ENCODE measurements around the gene SHISAL2A.

SHISAL2A gene

DNA sequence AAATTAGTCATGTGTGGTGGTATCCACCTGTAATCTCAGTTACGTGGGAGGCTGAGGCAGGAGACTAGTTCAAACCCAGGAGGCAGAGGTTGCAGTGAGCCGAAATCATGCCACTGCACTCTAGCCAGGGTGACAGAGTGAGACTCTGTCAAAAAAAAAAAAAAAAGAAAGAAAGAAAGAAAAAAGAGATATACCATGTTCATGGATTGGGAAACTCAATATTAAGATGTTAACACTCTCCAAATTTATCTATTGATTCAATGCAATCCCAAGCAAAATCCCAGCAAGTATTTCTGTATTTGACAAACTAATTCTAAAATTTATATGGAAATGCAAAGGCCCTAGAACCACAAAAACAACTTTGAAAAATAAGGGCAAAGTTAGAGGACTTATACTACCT is 11.0 kb upstream of the SHISAL2A start:
- DNase-seq (ENCODE audit: low spot score), result no peak

DNA sequence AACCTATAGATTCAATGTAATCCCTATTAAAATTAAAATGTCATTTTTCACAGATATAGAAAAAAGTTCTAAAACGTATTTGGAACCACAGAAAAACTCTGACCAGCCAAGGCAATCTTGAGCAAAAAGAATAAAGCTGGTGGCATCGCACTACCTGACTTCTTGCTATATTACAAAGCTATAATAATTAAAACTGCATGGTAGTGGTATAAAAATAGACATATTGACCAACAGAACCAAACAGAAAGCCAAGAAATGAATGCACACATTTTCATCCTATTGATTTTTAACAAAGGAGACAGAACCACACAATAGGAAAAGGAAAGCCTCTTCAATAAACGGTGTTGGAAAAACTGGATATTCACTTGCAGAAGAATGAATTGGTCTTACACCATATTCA is 9.2 kb upstream of the SHISAL2A start:
- no peak for DNase-seq (ENCODE audit: low spot score)

DNA sequence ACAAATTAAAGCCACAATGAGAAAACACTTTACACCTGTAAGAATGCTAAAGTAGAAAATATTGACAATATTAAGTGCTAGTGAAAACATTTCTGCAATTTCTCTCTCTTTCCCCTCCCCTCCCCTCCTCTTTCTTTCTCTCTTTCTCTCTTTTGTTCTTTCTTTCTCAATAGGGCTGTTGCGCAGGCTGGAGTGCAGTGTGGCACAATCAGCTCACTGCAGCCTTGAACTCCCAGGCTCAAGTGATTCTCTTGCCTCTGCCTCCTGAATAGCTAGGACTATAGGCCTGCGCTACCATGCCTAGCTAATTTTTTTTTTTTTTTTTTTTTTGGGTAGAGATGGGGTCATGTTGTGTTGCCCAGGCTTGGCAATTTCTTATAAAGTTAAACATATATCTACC is 5.9 kb upstream of the SHISAL2A start:
- no peak for DNase-seq (ENCODE audit: low spot score)

DNA sequence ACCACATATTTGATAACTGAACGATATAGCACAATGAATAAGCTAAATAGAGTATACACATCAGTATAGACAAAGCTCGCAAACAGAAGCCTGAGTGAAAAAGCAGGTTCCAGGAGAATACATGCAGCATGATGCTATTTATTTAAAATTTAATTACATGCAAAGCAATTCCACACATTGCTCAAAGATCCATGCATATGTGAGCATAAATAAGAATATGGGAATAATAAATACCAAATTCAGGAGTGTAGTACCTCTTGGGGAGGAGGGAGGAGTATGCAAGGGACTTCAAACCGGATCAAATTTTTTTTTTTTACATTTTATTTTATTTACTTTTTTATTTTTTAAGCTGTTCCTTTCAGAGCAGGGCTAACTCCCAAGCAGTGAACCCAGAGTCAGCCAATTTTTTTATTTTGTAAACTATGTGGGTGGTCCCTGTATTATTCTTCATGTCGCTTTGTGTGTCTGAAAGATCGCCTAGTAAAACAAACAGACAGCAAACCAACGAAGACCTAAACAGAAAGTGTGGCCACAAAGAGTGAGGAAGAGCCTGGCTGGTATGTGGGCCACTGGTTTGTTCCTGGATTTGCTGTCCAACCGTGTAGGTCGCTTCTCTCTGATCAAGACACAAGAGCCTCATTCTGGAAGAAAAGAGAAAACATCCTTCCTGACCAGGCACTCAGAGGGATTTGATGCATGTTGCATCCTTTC is 4.2 kb upstream of the SHISAL2A start:
- DNase-seq (ENCODE audit: low spot score), result no peak

DNA sequence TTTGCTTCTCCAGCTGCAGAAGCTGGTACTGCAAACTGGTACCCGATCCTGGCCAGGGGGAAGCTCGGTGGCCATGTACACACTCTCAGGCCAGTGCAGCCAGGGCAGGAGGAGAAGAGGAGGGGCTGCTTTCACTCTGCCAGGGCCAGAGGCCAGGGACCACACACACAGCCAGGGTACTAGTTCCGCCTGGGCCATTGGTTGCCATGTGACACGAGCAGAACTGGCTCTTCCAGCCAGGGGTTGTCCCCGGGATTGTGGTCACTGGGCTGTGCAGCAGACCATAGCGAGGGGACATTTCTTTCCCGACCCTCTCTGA is 3.7 kb upstream of the SHISAL2A start:
- DNase-seq (ENCODE audit: low spot score), result no peak

DNA sequence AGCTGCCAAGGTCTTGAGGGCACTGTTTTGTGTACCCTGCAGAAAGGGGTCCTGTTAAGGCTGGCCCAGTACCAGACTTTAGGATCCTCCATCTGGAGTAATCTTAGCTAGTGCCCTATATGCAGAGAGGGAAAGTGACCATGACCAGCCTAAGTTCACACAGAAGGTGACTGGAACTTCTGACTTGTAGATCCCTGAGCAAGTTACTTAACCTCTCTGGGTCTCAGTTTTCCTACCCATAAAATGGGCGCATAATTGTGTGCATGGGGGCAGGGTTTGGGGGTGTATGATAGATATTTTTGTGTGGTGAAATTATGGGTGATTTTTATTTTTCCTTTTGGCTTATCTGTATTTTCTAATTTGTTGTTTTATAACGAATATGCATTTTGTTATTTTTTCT is 3.3 kb upstream of the SHISAL2A start:
- no peak for DNase-seq (ENCODE audit: low spot score)

DNA sequence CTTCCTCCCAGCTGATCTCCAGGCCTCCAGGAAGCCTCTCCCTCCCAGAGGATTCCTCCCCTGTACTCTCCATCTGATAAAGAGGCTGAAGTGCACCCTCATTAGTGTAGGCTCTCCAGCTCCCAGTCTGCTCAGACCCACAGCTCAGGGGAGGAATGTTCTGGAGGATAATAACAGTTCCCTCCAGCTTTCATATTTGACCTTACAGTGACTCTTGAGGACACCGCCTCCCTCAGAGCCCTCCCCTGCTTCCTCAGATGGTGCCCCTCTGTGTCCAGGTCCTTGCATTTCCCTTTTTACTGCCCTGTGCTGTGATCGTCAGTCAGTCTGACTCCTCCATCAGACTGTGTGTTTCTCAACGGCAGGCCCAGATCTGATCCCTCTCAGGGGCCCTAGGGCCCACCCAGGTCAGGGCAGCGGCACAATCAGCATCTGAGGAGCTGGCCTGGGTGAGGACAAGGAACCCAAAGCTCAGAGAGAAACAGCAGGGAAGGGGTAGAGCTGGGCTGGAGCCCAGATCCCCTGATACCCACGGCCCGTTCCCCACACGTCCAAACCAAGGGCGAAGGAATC is 1.1 kb upstream of the SHISAL2A start:
- no peak for DNase-seq (ENCODE audit: low spot score)

DNA sequence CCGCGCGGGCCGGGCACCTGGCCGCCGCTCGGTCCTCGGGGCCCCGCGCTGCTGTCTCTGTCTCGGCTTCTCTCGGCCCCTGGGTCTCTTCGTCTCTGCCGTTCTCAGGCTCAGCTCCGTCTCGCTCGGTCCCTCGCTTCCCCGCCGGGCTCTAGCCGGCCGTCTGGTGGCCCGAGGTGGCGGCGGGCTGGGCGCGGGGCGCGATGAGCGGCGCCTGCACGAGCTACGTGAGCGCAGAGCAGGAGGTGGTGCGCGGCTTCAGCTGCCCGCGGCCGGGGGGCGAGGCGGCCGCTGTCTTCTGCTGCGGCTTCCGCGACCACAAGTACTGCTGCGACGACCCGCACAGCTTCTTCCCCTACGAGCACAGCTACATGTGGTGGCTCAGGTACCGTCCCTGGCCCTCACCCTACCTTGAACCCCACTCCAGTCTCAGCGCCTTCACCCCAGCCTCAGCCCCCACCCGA is 355 bp downstream of the SHISAL2A start:
- no peak for DNase-seq (ENCODE audit: low spot score)

DNA sequence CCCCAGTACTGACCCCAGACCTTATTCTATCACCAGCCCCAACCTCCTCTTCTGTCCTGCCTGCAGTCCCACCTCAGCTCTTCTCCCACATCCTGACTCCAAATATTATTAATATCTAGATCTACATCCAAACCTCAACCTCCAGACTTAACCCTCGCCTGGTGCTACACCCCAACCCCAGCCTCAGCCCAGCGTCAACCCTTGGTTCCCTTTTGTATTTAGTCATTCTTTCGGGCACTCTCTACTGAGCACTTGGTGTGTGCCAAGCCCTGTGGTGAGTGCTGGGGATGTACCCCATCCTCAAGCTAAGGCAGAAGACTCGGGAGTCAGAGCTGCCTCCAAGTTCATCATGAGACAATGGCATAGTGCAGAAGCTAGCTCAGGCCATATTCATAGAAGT is 1.1 kb downstream of the SHISAL2A start:
- DNase-seq (ENCODE audit: low spot score), result no peak

DNA sequence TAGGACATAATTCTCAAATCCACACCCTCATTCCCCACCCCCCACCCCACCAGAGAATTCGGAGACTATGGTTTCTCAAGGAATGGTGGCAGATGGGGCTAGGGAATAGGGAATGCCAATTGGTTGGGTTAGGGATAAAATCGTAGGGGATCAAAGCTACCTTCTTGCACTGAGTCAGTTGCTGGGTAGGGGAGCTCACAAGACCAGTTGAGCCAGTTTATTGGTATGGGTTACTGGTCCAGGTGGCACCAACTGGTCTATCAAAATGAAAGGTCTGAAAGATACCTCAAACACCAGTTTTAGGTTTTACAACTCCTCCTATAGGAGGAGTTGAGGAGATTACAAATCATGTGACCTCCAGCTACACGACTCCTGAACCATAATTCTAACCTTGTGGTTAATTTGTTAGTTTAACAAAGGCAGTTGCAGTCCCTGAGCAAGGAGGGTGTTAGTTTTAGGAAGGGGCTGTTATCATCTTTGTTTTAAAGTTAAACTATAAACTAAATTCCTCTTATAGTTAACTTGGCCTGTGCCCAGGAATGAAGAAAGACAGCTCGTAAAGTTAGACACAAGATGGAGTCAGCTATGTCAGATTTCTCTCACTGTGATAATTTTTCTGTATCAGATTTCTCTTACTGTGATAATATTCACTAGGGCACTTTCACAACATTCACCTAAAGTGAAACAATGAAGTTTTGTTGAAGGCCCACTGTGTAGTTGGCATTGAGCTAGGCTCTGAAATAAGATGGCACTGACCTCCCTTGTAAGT is 2.5 kb downstream of the SHISAL2A start:
- DNase-seq (ENCODE audit: low spot score), result no peak

DNA sequence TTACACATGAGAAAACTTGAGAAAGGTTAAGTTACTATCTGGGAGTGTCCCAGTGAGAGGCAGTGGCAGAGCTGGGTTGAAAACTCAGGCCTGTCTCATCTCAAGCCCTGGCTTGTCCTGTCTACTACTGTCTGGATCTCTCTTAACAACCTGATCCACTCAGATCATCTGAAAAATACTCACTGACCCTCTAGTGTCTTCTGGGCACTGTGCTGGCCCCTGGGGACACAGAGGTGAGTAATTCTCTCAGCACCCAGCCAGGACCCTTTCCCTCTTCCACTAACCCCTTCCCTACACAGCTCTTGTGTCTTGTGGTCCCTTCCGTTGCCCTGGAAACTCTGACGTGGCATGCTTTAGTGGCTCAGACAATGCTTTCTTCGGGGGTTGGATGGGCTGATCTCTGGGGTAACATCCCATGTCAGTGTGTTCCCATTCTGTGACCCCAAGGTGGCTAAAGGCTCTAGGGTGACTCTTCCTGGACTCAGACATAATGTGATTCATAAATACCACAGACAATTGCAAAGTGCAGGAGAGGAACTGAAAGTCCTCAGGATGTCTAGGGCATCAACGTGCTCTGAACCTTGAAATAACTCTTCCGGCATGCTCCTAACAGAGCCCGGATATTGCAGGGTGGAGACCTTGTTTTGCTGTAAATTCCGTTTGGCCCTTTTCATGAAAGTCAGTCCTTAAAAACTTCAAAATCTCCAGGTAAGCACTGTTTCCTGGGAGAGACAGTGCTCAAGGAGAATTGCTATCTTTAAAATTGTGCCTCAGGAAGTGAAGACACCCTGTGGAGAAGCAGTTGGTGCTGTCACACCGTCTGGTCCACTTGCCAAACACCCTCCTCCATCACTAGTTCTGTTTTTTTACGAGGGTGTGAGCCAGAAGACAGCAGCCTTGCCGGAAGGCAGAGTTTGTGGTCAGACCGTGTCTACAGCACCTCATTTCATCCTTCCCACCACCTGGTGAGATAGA is 4.0 kb downstream of the SHISAL2A start:
- no peak for DNase-seq (ENCODE audit: low spot score)

DNA sequence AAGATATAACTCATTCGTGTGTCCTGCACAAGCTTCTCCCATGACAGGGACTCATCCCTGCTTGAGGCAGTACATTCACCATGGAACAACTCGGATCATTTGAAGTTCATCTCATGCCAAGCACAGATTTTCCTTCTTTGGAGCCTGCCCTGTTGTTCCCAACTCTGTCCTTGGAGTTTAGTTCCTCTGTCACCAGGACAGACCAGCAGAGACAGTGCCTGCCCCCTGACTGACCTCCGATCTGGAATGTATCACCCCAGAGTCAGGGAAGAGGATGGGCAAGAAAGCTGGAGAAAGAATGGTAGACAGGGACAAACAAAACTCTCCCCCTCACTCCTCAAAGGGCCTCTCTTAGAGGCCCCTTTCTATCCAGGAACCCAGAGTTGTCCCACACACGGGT is 5.0 kb downstream of the SHISAL2A start:
- DNase-seq (ENCODE audit: low spot score), result no peak

DNA sequence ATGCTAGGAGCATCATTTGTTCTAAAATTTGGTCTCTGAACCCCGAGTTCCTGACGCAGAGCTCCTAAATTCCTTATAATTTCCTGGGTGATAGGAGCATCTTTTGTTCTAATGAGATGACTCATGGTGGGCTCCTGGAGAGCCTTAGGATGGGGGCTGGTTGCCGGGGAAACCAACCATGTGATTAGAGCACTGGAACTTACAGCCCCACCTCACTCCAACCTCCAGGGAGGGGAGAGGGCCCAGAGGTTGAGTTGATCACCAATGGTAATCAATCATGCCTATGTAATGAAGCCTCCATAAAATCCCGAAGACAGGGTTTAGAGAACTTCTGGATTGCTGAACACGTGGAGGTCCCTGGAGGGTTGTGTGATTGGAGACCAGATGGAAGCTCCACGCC is 7.7 kb downstream of the SHISAL2A start:
- no peak for DNase-seq (ENCODE audit: low spot score)

DNA sequence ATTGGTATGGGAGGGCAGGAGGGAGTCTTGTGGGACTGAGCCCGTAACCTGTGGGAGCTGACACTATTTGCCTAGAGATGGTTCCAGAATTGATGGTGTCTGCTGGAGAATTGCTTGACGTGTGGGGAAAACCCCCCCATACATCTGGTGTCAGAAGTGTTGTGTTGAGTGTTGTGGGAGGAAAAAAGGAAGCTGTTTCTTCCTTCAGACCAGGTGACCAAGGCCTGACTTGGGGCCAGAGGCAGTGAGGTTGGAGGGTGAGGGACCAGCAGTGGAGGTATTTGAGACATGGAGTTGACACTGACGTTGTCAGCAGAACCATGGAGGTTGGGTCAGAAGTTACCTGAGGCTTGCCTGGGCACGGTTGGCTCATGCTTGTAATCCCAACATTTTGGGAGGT is 8.3 kb downstream of the SHISAL2A start:
- no peak for DNase-seq (ENCODE audit: low spot score)

DNA sequence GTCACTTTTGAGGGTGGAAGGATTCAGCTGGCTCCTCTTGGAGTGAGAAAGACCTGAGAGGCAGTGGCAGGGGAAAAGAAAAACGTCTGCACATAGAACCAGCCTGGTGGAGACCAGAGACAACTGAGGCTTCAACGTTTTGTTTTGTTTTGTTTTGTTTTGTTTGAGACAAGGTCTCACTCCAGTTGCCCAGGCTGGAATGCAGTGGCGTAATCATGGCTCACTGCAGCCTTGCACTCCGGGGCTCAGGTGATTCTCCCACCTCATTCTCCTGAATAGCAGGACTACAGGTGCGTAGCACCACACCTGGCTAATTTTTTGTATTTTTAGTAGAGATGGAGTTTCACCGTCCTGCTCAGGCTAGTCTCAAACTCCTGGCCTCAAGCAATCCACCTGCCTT is 12.3 kb downstream of the SHISAL2A start:
- no peak for DNase-seq (ENCODE audit: low spot score)

DNA sequence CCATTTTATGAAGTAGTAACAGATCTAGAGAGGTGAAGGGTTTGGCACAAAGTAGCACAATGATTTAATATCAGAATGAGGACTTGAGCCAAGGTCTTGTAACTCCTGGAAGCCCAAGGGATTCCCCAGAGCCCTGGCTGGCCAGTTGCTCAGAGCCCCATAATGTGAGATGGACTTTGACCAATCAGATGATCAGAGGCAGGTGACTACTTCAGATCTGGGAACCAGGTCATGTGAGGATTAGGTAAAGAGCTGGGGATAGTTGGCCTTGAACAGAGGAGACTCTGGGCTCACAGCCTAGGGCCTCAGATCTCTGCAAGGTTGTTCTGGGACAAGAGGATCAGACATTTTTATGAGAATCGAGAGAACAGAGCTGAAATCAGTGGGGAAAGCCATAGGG is 18.9 kb downstream of the SHISAL2A start:
- DNase-seq (ENCODE audit: low spot score), result no peak

DNA sequence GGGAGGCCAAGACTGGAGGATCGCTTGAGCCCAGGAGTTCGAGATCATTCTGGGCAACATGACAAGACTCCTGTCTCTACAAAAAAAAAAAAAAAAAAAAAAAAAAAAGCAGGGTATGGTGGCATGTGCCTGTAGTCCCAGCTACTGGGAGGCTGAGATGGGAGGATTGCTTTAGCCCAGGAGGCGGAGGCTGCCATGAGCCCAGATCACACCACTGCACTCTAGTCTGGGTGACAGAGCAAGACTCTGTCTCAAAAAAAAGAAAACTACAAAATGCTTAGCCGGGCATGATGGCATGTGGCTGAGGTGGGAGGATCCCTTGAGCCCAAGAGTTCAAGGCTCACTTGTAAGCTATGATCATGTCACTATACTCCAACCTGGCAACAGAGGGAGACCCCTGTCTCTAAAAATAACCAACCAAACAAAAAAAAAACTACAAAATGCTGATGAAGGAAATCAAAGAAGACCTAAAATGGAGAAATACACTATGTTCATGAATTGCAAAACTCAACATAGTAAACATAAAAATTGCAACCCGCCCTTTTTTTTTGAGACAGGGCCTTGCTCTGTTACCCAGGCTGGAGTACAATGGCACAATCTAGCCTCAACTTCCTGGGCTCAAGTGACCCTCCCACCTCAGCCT is 20.4 kb downstream of the SHISAL2A start:
- no peak for DNase-seq (ENCODE audit: low spot score)

DNA sequence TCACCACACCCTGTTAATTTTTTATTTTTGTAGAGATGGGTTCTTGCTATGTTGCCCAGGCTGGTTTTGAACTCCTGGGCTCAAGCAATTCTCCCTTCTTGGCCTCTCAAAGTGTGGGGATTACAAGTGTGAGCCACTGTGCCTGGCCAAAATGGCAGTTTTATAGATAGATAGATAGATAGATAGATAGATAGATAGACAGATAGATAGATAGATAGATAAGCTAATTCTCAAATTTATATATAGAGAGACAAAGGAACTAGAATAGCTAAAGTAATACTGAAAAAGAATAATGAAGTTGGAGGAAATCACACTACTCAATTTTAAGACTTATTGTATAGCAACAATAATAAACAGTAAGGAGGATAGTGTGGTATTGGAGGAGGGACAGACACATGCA is 21.1 kb downstream of the SHISAL2A start:
- no peak for DNase-seq (ENCODE audit: low spot score)

DNA sequence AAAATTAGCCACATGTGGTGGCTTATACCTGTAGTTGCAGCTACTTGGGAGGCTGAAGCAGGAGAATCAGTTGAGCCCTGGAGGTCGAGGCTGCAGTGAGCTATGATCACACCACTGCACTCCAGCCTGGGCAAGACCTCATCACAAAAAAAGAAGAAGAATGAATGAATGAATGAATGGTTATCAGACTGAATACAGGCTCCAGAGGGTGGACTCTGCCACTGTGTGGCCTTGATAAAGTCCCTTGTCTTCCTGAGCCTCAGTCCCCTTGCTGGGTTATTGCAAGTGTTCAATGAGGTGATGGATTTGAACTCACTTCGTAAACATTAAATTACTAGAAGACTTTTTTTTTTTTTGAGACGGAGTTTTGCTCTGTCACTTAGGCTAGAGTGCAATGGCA is 24.7 kb downstream of the SHISAL2A start:
- DNase-seq (ENCODE audit: low spot score), result no peak

DNA sequence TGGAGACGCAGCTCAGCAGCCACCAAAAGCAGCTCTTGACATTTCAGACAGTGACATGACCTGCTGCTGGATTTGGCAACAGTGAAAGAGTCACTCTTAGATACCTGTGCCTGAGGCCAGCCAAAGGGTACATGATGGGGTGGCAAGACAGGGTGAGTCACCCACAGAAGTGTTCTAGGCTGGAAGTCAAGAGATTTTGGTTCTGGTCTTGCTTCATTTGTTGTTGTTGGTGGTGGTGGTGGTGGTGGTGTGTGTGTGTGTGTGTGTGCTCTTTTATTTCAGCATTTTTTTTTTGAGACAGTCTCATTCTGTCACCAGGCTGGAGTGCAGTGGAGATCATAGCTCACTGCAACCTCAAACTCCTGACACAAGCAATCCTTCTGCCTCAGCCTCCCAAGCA is 25.8 kb downstream of the SHISAL2A start:
- DNase-seq (ENCODE audit: low spot score), result no peak

DNA sequence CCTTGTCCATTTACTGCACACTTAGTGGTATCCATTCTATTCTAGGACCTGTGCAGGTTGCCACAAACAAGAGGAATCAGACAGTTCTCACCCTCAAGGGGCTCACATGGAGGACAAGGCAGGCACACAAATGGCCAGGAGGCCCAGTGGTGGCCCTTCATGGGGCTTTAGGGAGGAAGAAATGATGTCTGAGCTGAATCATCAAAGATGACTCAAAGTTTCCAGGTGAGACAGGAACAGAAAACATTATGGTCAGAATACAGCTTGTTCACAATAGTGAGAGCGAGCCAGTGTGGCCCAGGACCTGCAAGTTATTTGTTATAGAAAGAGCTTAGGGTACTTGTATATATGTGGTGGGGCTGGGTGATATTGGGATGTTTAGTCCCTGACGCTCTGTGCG is 26.4 kb downstream of the SHISAL2A start:
- DNase-seq (ENCODE audit: low spot score), result no peak
